Nephron progenitor cell (in vitro differentiated cells): ENCODE results near the gene TENT5C.

Experiments used
- DNase-seq: peaks from one replicate; pipeline ENCODE4 v3.0.0; 2021
- H3K27ac Mint-ChIP-seq: 2 replicates; pipeline ENCODE4 v1.8.0; 2021; ENCODE audit warnings: mild to moderate bottlenecking, moderate library complexity, mixed read lengths
- H3K27me3 Mint-ChIP-seq: 2 replicates; pipeline ENCODE4 v1.8.0; 2021; ENCODE audit warnings: mild to moderate bottlenecking, low read depth, mixed read lengths; ENCODE audit not compliant: poor library complexity
- H3K36me3 Mint-ChIP-seq: 2 replicates; pipeline ENCODE4 v1.8.0; 2021; ENCODE audit warnings: low read depth, mixed read lengths
- H3K4me1 Mint-ChIP-seq: 2 replicates; pipeline ENCODE4 v1.8.0; 2021; ENCODE audit warnings: mixed read lengths
- H3K4me3 Mint-ChIP-seq: 2 replicates; pipeline ENCODE4 v1.8.0; 2021; ENCODE audit warnings: mild to moderate bottlenecking, moderate library complexity, mixed read lengths
- H3K9me3 Mint-ChIP-seq: 2 replicates; pipeline ENCODE4 v1.8.0; 2021; ENCODE audit warnings: mild to moderate bottlenecking, moderate library complexity, mixed read lengths
- CTCF ChIP-seq: fragments of 200-600 bp; sonication (generic); IDR thresholded peaks from 2 replicates; pipeline ENCODE4 v1.5.0; 2021; ENCODE audit warnings: antibody characterized with exemption

The TENT5C gene

GRCh38 chr1:117605164-117605773, 579 bp upstream of the TENT5C start:
- no peaks in the 10 kb centered on the region for H3K36me3 Mint-ChIP-seq
- H3K27me3 Mint-ChIP-seq, result peaks cover 51% of the 10 kb centered on the region
- peak overlapping the region; percentile 95 for H3K4me3 Mint-ChIP-seq
- TF ChIP-seq CTCF, result no peak
- no peaks in the 10 kb centered on the region for H3K9me3 Mint-ChIP-seq
- peaks cover 35% of the 10 kb centered on the region for H3K4me1 Mint-ChIP-seq
- H3K27ac Mint-ChIP-seq, result peak overlapping the region; percentile 86
- DNase-seq, result peak; percentile 51

- Mint-ChIP-seq H3K4me1 (peaks cover 37% of the 10 kb centered on the region), H3K9me3 (no peaks in the 10 kb centered on the region), H3K27ac (no peak overlapping the region), H3K27me3 (peaks cover 55% of the 10 kb centered on the region), H3K4me3 (peak overlapping the region; percentile 85), H3K36me3 (no peaks in the 10 kb centered on the region)
- DNase-seq, result peak; percentile 12
- no peak for TF ChIP-seq CTCF
Measured at GRCh38 chr1:117606649-117607430, 992 bp downstream of the TENT5C start.

GRCh38 chr1:117607471-117607870, 1.6 kb downstream of the TENT5C start:
- Mint-ChIP-seq H3K36me3 (no peaks in the 10 kb centered on the region), H3K27ac (no peak overlapping the region), H3K4me1 (peaks cover 37% of the 10 kb centered on the region), H3K9me3 (no peaks in the 10 kb centered on the region), H3K4me3 (peak overlapping the region; percentile 85), H3K27me3 (peaks cover 53% of the 10 kb centered on the region)
- DNase-seq, result peak; percentile 21
- TF ChIP-seq CTCF, result no peak

- H3K4me3 Mint-ChIP-seq, result no peak overlapping the region
- no peaks in the 10 kb centered on the region for H3K36me3 Mint-ChIP-seq
Measured at GRCh38 chr1:117608115-117608615, 2.3 kb downstream of the TENT5C start.

GRCh38 chr1:117608758-117609157, 2.9 kb downstream of the TENT5C start:
- no peak overlapping the region for H3K27ac Mint-ChIP-seq
- DNase-seq, result no peak
- H3K4me1 Mint-ChIP-seq, result peaks cover 42% of the 10 kb centered on the region
- no peak for TF ChIP-seq CTCF
- H3K27me3 Mint-ChIP-seq, result peaks cover 43% of the 10 kb centered on the region
- H3K36me3 Mint-ChIP-seq, result no peaks in the 10 kb centered on the region
- H3K4me3 Mint-ChIP-seq, result no peak overlapping the region
- no peaks in the 10 kb centered on the region for H3K9me3 Mint-ChIP-seq

More at GRCh38 chr1:117608115-117608615, 2.3 kb downstream of the TENT5C start:
- H3K27me3 Mint-ChIP-seq, result peaks cover 49% of the 10 kb centered on the region
- H3K4me1 Mint-ChIP-seq, result peaks cover 37% of the 10 kb centered on the region
- H3K27ac Mint-ChIP-seq, result no peak overlapping the region
- no peak for TF ChIP-seq CTCF
- DNase-seq, result no peak
- H3K9me3 Mint-ChIP-seq, result no peaks in the 10 kb centered on the region
